ENCODE measurements around the gene ZRANB1. TPM values are rescaled to one million over a fixed set of nuclear protein-coding genes. Genes with fewer than 3 reads are reported as not detected.
A peak's percentile ranks its signal among the peaks of the same experiment; 100 is the strongest.

The ZRANB1 gene
- total and polyA plus RNA-seq, 2 experiments from 2014 or later: 4.2 to 26.7 TPM

GRCh38 chr10:124983321-124983720, 41.4 kb downstream of the ZRANB1 start (continued):
- no peak for TF ChIP-seq ZNF462 (CRISPR knock-in tag; IDR thresholded peaks at IDR 0.05)

GRCh38 chr10:124984376-124984775, 42.5 kb downstream of the ZRANB1 start:
- Mint-ChIP-seq H3K9me3 (no peaks in the 10 kb centered on the region), H3K4me3 (no peak overlapping the region), H3K4me1 (0 out of 3 replicates have a peak, but pooled peaks cover 4% of the 10 kb centered on the region), H3K36me3 (ENCODE audit: low read depth) (peaks cover 63% of the 10 kb centered on the region), H3K27ac (no peak overlapping the region), H3K27me3 (ENCODE audit: insufficient read depth, low read depth, poor library complexity) (peaks cover 21% of the 10 kb centered on the region)
- no peak overlapping the region for H3K4me3 ChIP-seq
- no peaks in the 10 kb centered on the region for H3K9me2 ChIP-seq (ENCODE audit: insufficient read depth)
- H3K27ac ChIP-seq (ENCODE audit: low read depth): peak overlapping the region; percentile 16; the same call in 1 of the 2 replicates
- ATAC-seq: no peak
- H3K4me1 ChIP-seq (ENCODE audit: insufficient read depth): no peaks in the 10 kb centered on the region
- H3F3A ChIP-seq (replicated peaks; ENCODE audit: low read depth): peaks cover 10% of the 10 kb centered on the region
- H3K27me3 ChIP-seq (ENCODE audit: insufficient read depth): no peaks in the 10 kb centered on the region
- peaks cover 14% of the 10 kb centered on the region for H3K79me2 ChIP-seq (replicated peaks; ENCODE audit: insufficient read depth)
- no peak overlapping the region for H2AFZ ChIP-seq
- no peak overlapping the region for H3K4me2 ChIP-seq
- H4K20me1 ChIP-seq (replicated peaks; ENCODE audit: insufficient read depth): peaks cover 7% of the 10 kb centered on the region
- peaks cover 25% of the 10 kb centered on the region; the same call in 1 of the 2 replicates for H3K36me3 ChIP-seq (ENCODE audit: insufficient read depth)
- no peak for DNase-seq (ENCODE audit: low spot score)
- TF ChIP-seq ZNF462 (CRISPR knock-in tag; IDR thresholded peaks at IDR 0.05) (no peak), EZH2 (IDR thresholded peaks at IDR 0.05; ENCODE audit: low read depth, unreplicated experiment) (no peak), CREB1 (CRISPR knock-in tag; IDR thresholded peaks at IDR 0.05; ENCODE audit: low read depth) (no peak), ZNF114 (CRISPR knock-in tag; IDR thresholded peaks at IDR 0.05) (no peak), ETS1 (IDR thresholded peaks at IDR 0.05) (no peak), POLR2AphosphoS5 (IDR thresholded peaks at IDR 0.05; ENCODE audit: low read depth) (no peak)
